HL-60 (cell line): ENCODE measurements around the gene P4HA2.

Experiments used
- DNase-seq, 2 experiments: peaks; one replicate each; pipeline ENCODE4 v3.0.0-alpha.2; 2010 to 2020; ENCODE audit warnings: low read depth in 1 of 2, low spot score in 1 of 2
- H3K27ac ChIP-seq: fragments of 250-450 bp; sonication (Bioruptor Pico); replicated peaks from 2 replicates; pipeline ENCODE4 v1.5.1; 2020; ENCODE audit warnings: mild to moderate bottlenecking, moderate library complexity
- H3K27me3 ChIP-seq: fragments of 250-450 bp; sonication (Bioruptor Pico); 2 replicates; pipeline ENCODE4 v1.5.1; 2021; ENCODE audit warnings: mild to moderate bottlenecking, moderate library complexity; ENCODE audit not compliant: insufficient read depth, poor library complexity, severe bottlenecking
- H3K4me3 ChIP-seq: replicated peaks from 2 replicates; pipeline ENCODE4 v1.5.1; 2011; ENCODE audit warnings: mild to moderate bottlenecking, control low read depth, low read length; ENCODE audit not compliant: insufficient read depth
- GABPA ChIP-seq: IDR thresholded peaks from 2 replicates; pipeline ENCODE4 v1.6.1; 2012; ENCODE audit warnings: low read depth
- POLR2AphosphoS5 ChIP-seq: IDR thresholded peaks from 2 replicates; pipeline ENCODE4 v1.6.1; 2012; ENCODE audit warnings: low read depth
- SPI1 ChIP-seq: IDR thresholded peaks from 2 replicates; pipeline ENCODE4 v1.6.1; 2012; ENCODE audit warnings: low read depth, mild to moderate bottlenecking, borderline replicate concordance
- TF ChIP-seq, protein P1 (sequence below): IDR thresholded peaks from 2 replicates; pipeline ENCODE4 v1.6.1; 2012; ENCODE audit warnings: low read depth; ENCODE audit not compliant: insufficient replicate concordance
- TF ChIP-seq, protein P2 (sequence below): IDR thresholded peaks from one replicate; pipeline ENCODE4 v1.5.1; 2011; ENCODE audit warnings: low read length, control low read depth, inconsistent platforms; ENCODE audit not compliant: insufficient read depth

Gene P4HA2

DNA sequence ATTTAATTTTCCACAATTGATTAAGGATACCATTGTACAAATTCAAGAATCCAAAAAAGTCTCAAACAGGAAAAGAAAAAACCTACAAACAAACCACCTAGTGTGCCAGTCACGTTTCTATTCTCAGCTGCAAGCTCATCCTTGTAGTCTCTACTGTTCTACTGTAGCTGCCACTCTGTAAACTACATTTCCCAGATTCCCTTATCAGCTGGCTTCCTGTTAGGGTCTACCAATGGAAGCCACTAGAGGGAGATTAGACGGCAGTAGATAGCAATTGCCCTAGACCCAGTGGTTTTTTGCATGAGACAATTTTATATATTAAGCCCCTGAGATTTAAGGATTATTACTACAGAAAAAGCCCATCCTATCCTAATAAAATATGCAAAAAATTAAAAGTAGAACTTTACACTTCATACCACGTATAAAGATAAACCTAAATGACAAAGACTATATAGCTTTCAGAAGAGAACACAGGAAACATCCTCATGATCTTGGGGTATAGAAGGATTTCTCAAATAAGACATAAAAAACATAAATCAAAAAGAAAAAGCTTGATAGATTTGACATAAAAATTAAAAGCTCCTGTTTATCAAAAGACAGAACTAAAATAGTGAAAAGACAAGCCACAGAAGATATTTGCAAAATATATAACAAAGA is 37.4 kb downstream of the P4HA2 start:
- TF ChIP-seq POLR2AphosphoS5 = no peak
- TF ChIP-seq, protein P1, sequence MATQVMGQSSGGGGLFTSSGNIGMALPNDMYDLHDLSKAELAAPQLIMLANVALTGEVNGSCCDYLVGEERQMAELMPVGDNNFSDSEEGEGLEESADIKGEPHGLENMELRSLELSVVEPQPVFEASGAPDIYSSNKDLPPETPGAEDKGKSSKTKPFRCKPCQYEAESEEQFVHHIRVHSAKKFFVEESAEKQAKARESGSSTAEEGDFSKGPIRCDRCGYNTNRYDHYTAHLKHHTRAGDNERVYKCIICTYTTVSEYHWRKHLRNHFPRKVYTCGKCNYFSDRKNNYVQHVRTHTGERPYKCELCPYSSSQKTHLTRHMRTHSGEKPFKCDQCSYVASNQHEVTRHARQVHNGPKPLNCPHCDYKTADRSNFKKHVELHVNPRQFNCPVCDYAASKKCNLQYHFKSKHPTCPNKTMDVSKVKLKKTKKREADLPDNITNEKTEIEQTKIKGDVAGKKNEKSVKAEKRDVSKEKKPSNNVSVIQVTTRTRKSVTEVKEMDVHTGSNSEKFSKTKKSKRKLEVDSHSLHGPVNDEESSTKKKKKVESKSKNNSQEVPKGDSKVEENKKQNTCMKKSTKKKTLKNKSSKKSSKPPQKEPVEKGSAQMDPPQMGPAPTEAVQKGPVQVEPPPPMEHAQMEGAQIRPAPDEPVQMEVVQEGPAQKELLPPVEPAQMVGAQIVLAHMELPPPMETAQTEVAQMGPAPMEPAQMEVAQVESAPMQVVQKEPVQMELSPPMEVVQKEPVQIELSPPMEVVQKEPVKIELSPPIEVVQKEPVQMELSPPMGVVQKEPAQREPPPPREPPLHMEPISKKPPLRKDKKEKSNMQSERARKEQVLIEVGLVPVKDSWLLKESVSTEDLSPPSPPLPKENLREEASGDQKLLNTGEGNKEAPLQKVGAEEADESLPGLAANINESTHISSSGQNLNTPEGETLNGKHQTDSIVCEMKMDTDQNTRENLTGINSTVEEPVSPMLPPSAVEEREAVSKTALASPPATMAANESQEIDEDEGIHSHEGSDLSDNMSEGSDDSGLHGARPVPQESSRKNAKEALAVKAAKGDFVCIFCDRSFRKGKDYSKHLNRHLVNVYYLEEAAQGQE = no peak
- TF ChIP-seq, protein P2, sequence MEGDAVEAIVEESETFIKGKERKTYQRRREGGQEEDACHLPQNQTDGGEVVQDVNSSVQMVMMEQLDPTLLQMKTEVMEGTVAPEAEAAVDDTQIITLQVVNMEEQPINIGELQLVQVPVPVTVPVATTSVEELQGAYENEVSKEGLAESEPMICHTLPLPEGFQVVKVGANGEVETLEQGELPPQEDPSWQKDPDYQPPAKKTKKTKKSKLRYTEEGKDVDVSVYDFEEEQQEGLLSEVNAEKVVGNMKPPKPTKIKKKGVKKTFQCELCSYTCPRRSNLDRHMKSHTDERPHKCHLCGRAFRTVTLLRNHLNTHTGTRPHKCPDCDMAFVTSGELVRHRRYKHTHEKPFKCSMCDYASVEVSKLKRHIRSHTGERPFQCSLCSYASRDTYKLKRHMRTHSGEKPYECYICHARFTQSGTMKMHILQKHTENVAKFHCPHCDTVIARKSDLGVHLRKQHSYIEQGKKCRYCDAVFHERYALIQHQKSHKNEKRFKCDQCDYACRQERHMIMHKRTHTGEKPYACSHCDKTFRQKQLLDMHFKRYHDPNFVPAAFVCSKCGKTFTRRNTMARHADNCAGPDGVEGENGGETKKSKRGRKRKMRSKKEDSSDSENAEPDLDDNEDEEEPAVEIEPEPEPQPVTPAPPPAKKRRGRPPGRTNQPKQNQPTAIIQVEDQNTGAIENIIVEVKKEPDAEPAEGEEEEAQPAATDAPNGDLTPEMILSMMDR = peak; percentile 11
- TF ChIP-seq GABPA = peak; percentile 63
- TF ChIP-seq SPI1 = no peak
- peak; percentile 27 to 38 for DNase-seq
- Histone ChIP-seq H3K27me3 (no peaks in the 10 kb centered on the region), H3K4me3 (no peak overlapping the region), H3K27ac (no peak overlapping the region)

DNA sequence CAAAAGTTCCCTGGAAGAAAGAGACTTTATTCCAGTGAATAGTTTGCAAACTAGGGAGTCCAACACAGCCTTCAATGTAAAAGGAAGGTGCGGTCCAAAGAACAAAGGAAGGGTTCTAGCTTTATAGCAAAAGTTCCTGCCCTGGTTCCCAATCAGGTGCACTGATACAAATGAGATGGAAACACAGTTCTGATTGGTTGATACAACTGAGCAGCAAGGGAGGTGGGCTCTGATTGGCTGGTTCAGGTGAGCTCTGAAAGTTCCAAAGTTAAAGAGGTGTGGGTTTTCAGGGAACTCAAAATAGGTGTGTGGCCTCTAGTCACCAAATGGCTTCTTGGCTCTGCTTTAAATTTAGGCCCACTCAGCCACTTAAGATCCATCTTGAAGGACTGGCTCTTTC is 43.1 kb downstream of the P4HA2 start:
- Histone ChIP-seq H3K4me3 (no peak overlapping the region), H3K27me3 (no peaks in the 10 kb centered on the region), H3K27ac (no peak overlapping the region)
- no peak for DNase-seq
- TF ChIP-seq POLR2AphosphoS5 (no peak), GABPA (no peak)
- TF ChIP-seq, protein P1 = no peak

DNA sequence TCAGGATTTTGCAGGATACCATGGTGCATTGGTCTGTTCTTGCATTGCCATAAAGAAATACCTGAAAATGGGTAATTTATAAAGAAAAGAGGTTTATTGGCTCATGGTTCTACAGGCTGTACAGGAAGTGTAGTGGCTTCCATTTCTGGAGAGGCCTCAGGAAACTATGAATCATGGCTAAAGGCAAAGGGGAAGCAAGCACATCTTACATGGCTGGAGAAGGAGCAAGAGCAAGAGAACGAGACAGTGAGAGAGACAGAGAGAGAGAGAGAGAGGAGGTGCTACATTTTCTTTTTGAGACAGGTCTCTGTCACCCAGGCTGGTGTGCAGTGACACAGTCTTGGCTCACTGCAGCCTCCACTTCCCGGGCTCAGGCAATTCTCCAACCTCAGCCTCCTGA is 43.9 kb downstream of the P4HA2 start:
- Histone ChIP-seq H3K27ac (no peak overlapping the region), H3K4me3 (no peak overlapping the region), H3K27me3 (no peaks in the 10 kb centered on the region)
- peak; percentile 11 to 23 for DNase-seq
- TF ChIP-seq GABPA (no peak), SPI1 (no peak), POLR2AphosphoS5 (no peak)
- TF ChIP-seq, protein P1 = no peak
- TF ChIP-seq, protein P2 = no peak
